Prostate gland (tissue), 2 donors: ENCODE results near the gene CKS2.

Experiments
- POLR2A ChIP-seq: fragments of 450-650 bp; IDR thresholded peaks from one replicate; pipeline ENCODE4 v1.6.1; 2016; ENCODE audit warnings: antibody characterized with exemption, mild to moderate bottlenecking
- TF ChIP-seq, protein P1 (sequence below), 4 experiments: fragments of 200-600 bp in 2 of 4; fragments of 450-650 bp in 2 of 4; sonication (generic) in 2 of 4; IDR thresholded peaks; 1 replicate in 3 of 4; 2 replicates in 1 of 4; pipeline ENCODE4 v1.5.1; 2016 to 2019; ENCODE audit warnings: antibody characterized with exemption in 4 of 4, mild to moderate bottlenecking in 2 of 4, moderate library complexity in 2 of 4

GRCh38 chr9:89360465-89360864, 49.5 kb downstream of the CKS2 start:
- TF ChIP-seq, protein P1, sequence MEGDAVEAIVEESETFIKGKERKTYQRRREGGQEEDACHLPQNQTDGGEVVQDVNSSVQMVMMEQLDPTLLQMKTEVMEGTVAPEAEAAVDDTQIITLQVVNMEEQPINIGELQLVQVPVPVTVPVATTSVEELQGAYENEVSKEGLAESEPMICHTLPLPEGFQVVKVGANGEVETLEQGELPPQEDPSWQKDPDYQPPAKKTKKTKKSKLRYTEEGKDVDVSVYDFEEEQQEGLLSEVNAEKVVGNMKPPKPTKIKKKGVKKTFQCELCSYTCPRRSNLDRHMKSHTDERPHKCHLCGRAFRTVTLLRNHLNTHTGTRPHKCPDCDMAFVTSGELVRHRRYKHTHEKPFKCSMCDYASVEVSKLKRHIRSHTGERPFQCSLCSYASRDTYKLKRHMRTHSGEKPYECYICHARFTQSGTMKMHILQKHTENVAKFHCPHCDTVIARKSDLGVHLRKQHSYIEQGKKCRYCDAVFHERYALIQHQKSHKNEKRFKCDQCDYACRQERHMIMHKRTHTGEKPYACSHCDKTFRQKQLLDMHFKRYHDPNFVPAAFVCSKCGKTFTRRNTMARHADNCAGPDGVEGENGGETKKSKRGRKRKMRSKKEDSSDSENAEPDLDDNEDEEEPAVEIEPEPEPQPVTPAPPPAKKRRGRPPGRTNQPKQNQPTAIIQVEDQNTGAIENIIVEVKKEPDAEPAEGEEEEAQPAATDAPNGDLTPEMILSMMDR (IDR thresholded peaks at IDR 0.05), result no peak
- no peak for TF ChIP-seq POLR2A
